Measurements from ENCODE around the gene PTPN12.

Gene PTPN12

GRCh38 chr7:77571801-77572200 is 34.7 kb downstream of the PTPN12 start:
- TF ChIP-seq CTCF (IDR thresholded peaks at IDR 0.05; ENCODE audit: control extremely low read depth, extremely low read depth, low read depth, missing control alignments), result no peak
- no peak for DNase-seq (ENCODE audit: extremely low spot score)
- ChIA-PET POLR2A (no interaction called here), CTCF (interaction anchor here (1.6 kb wide), 1 partner anchor 16 kb away, joined by 4 read pairs; no protein-coding TSS in a partner anchor)

- no peak for TF ChIP-seq CTCF (IDR thresholded peaks at IDR 0.05; ENCODE audit: control extremely low read depth, extremely low read depth, low read depth, missing control alignments)
- POLR2A ChIA-PET, result no interaction called here
- DNase-seq (ENCODE audit: extremely low spot score), result no peak
- CTCF ChIA-PET, result interaction anchor here (2.3 kb wide), 1 partner anchor 77 kb away, joined by 6 read pairs; no protein-coding TSS in a partner anchor
Measured at GRCh38 chr7:77575187-77575586, 38.1 kb downstream of the PTPN12 start.

GRCh38 chr7:77576856-77577255 is 39.8 kb downstream of the PTPN12 start:
- CTCF ChIA-PET, result interaction anchor here (1.2 to 1.8 kb wide), 2 partner anchors 10 to 24 kb away, joined by 3 to 4 read pairs; no protein-coding TSS in a partner anchor
- POLR2A ChIA-PET, result no interaction called here
- TF ChIP-seq CTCF (IDR thresholded peaks at IDR 0.05; ENCODE audit: control extremely low read depth, extremely low read depth, low read depth, missing control alignments), result no peak
- no peak for DNase-seq (ENCODE audit: extremely low spot score)

GRCh38 chr7:77579797-77580196 is 42.7 kb downstream of the PTPN12 start:
- TF ChIP-seq CTCF (IDR thresholded peaks at IDR 0.05; ENCODE audit: control extremely low read depth, extremely low read depth, low read depth, missing control alignments), result no peak
- DNase-seq (ENCODE audit: extremely low spot score), result no peak
- ChIA-PET POLR2A (no interaction called here), CTCF (interaction anchor here (1.3 kb wide), 1 partner anchor 10 kb away, joined by 4 read pairs; no protein-coding TSS in a partner anchor)

- ChIA-PET CTCF (interaction anchor here (1.3 kb wide), 1 partner anchor 9 kb away, joined by 4 read pairs; no protein-coding TSS in a partner anchor), POLR2A (no interaction called here)
- no peak for TF ChIP-seq CTCF (IDR thresholded peaks at IDR 0.05; ENCODE audit: control extremely low read depth, extremely low read depth, low read depth, missing control alignments)
- DNase-seq (ENCODE audit: extremely low spot score), result no peak
Measured at GRCh38 chr7:77580762-77581350, 43.8 kb downstream of the PTPN12 start.

- no peak for DNase-seq (ENCODE audit: extremely low spot score)
- POLR2A ChIA-PET, result no interaction called here
- CTCF ChIA-PET, result interaction anchor here (0.5 to 1.8 kb wide), 5 partner anchors 10 to 21 kb away, joined by 3 to 5 read pairs (median 4); no protein-coding TSS in a partner anchor
- TF ChIP-seq CTCF (IDR thresholded peaks at IDR 0.05; ENCODE audit: control extremely low read depth, extremely low read depth, low read depth, missing control alignments), result no peak
Measured at GRCh38 chr7:77587272-77587671, 50.2 kb downstream of the PTPN12 start.

All from GM10248 (cell line).